Large intestine (tissue), 3 donors: ENCODE data around the gene RAB11FIP4. TPM values are rescaled to one million over a fixed set of nuclear protein-coding genes. Genes with fewer than 3 reads are reported as not detected.

Experiments used
- DNase-seq, 2 donors: peaks; one replicate each; pipeline versions ENCODE4 v3.0.0 to v3.0.0-alpha.2; 2013
- H3K27ac ChIP-seq: one replicate; pipeline ENCODE4 v1.5.1; 2013; ENCODE audit warnings: low read length
- H3K27me3 ChIP-seq: 2 replicates; pipeline ENCODE4 v1.6.1; 2013; ENCODE audit warnings: low read length; ENCODE audit not compliant: control insufficient read depth, insufficient read depth
- H3K36me3 ChIP-seq: 2 replicates; pipeline ENCODE4 v1.6.1; 2013; ENCODE audit warnings: low read length; ENCODE audit not compliant: control insufficient read depth, insufficient read depth
- H3K4me1 ChIP-seq: one replicate; pipeline ENCODE4 v1.6.1; 2013; ENCODE audit warnings: low read length; ENCODE audit not compliant: control insufficient read depth, insufficient read depth
- H3K4me3 ChIP-seq: one replicate; pipeline ENCODE4 v1.5.1; 2013; ENCODE audit warnings: low read length
- H3K9me3 ChIP-seq: one replicate; pipeline ENCODE4 v1.6.1; 2013; ENCODE audit warnings: mild to moderate bottlenecking, low read depth, low read length, moderate library complexity; ENCODE audit not compliant: control insufficient read depth
- WGBS: methylation state at CpG from one replicate; pipeline ENCODE4 v1.1.5; 2013; ENCODE audit warnings: low lambda C conversion rate; ENCODE audit not compliant: insufficient coverage; 5-methylcytosine and 5-hydroxymethylcytosine counted together
- polyA plus RNA-seq: library from polyadenylated mRNA; unstranded; fragments of 120-200 nt; gene quantifications from one replicate; pipeline ENCODE4 v1.2.1, GENCODE V29; 2013

The RAB11FIP4 gene
- polyA plus RNA-seq, 1 donor: 18.8 TPM

DNA sequence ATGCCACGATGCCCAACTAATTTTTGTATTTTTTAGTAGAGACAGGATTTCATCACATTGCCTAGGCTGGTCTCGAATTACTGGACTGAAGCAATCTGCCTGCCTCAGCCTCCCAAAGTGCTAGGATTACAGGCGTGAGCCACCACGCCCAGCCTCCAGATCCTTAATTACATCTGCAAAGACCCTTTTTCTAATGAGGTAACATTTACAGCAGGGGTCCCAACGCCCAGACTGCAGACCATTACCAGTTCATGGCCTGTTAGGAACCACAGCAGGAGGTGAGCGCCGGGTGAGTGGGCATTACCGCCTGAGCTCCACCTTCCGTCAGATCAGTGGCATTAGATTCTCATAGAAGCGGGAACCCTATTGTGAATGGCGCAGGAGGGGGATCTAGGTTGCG, 4.0 kb upstream of the RAB11FIP4 start:
- no peak overlapping the region for H3K4me3 ChIP-seq
- H3K27me3 ChIP-seq: peaks cover 37% of the 10 kb centered on the region
- DNase-seq: no peak
- H3K36me3 ChIP-seq: no peaks in the 10 kb centered on the region
- no CpG with 5 or more reads among the region's 12 CpGs for WGBS
- H3K4me1 ChIP-seq: peaks cover 2% of the 10 kb centered on the region
- no peaks in the 10 kb centered on the region for H3K9me3 ChIP-seq
- H3K27ac ChIP-seq: no peak overlapping the region

DNA sequence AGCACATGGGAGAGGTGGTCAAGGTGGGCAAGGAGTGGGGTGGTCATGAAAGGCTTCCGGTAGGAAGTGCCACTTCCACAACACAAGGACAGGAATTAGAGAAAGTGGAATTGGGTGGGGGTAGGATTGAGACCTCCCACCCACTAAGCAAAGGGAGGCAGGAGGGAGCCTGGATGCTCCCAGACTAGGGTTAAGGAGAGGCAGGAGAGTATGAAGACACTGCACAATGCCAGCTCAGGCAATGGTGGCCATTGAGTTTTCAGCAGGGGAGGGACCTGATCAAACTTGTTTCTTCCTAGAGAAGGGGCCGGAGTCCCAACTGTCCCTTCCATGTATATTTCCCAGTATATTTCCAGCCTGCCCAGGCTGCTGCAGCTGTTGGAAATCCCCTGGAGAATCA, 3.1 kb upstream of the RAB11FIP4 start:
- no peak for DNase-seq
- Histone ChIP-seq H3K36me3 (no peaks in the 10 kb centered on the region), H3K4me1 (peaks cover 2% of the 10 kb centered on the region), H3K27ac (no peak overlapping the region), H3K27me3 (peaks cover 46% of the 10 kb centered on the region), H3K9me3 (no peaks in the 10 kb centered on the region), H3K4me3 (no peak overlapping the region)
- no CpG with 5 or more reads among the region's 2 CpGs for WGBS

DNA sequence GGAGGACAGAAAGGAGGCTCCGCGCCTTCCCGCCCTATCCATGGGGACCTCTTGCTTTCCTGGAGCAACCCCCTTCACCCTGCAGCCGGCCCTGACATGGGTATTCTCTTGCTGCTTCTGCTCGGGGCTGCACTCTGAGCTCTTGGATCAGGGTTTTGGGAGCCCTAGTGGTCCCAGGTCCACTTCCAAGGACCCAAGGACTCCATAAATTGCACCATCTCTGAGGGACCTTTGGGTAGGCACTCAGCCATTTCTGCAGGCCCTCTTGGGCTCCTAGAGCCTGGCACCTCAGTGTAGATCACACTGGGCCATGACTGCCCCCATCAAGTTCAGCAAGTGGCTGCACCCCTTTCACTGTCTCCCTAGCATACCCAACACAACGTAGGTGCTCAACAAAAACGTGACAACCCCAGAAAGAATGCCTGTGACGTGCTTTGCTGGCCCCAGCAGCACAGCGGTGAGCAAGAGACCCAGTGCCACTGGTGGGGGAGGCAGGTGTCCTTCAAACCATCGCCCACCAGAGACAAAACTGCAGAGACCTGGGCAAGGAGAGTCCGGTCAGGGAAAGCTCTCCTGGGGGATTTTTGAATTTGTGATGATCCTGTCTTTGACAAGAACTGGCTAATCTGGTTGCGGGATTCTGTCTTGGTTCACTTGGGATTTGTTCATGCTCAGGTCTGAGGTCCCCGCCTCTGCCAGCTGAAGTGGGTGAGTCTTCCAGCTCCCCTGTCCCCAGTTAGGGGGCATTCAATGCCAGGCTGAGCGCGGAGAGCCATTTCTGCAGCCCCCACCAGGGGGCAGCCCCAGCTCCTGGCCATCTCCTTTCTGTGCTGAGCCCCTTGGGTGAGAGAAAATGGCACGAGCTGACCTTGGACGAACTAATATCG, 2.5 kb upstream of the RAB11FIP4 start:
- no peak overlapping the region for H3K27ac ChIP-seq
- DNase-seq: no peak
- no peaks in the 10 kb centered on the region for H3K9me3 ChIP-seq
- WGBS: no CpG with 5 or more reads among the region's 18 CpGs
- H3K36me3 ChIP-seq: no peaks in the 10 kb centered on the region
- no peak overlapping the region for H3K4me3 ChIP-seq
- H3K4me1 ChIP-seq: peaks cover 2% of the 10 kb centered on the region
- H3K27me3 ChIP-seq: peaks cover 53% of the 10 kb centered on the region

DNA sequence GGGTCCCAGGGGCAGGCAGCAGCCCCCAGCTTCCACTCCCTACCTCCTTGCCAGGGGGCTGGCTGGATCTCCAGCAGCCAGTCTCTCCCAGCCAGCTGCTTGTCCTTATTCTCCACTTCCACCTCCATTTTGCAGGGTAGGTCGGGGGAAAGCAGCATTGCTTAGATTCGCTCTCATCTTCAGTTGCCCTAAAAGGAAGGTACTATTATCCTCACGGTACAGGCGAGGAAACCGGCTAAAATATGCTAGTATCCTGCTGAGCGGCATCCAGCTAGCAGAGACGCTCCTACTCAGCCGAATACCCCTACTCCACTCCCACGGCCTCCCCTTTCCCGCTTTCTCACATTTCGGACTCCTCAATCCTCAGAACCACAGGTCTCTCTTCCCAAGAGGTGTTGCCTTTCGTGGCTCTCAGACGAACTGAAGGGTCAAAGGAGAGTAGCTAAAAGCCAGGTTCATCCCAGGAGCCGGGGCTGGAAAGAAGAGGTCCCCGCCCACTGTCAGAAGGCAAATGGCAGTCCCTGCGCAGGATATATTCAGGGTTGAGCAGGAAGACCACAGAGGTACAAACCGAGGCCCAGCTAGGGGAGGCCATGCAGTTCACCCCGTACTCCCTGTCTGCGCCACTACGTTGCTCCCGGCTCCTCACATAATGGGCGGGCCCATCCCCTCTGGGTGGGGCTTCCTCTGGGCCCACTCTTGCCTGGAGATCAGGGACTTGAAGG, 1.7 kb upstream of the RAB11FIP4 start:
- Histone ChIP-seq H3K36me3 (no peaks in the 10 kb centered on the region), H3K27me3 (peaks cover 58% of the 10 kb centered on the region), H3K27ac (no peak overlapping the region), H3K9me3 (no peaks in the 10 kb centered on the region), H3K4me3 (no peak overlapping the region), H3K4me1 (peaks cover 2% of the 10 kb centered on the region)
- DNase-seq: no peak
- no CpG with 5 or more reads among the region's 22 CpGs for WGBS

DNA sequence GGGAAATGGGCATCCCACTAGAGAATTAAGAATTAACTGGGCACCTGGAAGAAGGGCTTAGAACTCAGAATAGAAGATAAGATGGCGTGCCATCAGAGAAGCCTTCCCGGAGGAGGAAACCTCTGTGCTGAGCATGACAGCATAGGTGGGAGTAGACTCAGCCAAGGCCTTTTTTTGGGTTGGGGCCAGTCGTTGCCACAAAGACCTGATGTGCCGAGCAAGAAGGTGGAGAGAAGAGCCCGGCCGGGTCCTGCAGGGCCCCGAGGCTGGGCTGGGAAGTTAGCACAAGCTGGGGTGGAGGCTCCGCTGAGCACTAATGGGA, 1.1 kb upstream of the RAB11FIP4 start:
- Histone ChIP-seq H3K9me3 (no peaks in the 10 kb centered on the region), H3K27ac (no peak overlapping the region), H3K4me3 (no peak overlapping the region), H3K36me3 (no peaks in the 10 kb centered on the region), H3K4me1 (peaks cover 2% of the 10 kb centered on the region), H3K27me3 (peaks cover 58% of the 10 kb centered on the region)
- no CpG with 5 or more reads among the region's 8 CpGs for WGBS
- DNase-seq: no peak

DNA sequence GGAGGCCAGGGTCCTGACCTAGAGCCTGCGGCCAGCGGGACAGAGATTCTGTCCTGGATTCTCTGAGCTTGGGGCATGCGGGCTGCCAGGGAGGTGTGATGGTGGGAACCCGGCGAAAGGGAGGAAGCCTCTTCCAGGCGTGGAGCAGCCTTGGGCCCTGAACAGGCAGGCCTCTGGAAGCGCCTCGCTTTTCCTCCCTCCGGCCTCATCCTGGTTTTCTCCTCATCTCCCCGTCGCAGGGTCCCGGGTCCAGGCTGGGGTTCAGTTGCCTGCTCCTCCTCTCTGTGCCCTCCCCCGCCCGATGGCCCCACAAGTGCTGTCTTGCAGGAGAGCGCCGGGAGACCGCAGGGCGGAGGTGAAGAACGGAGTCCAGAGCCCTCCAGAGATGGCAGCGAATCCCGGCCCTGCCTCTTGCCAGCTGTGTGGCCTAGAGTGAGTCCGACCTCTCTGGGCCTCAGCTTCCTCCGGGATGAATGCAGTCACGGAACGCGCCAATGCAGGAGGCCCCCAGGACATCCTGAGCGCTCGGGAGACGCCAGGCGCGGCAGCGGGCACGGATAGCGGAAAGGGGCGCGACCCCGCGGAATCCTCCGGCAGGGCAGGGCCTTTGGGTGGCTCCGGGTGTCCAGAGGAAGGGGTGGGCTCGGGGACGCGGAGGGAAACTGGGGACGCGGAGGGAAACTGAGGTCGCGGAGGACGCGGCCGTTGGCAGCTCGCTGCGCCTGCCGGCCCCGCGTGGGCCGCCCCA, 553 bp upstream of the RAB11FIP4 start:
- WGBS: no CpG with 5 or more reads among the region's 56 CpGs
- no peak for DNase-seq
- Histone ChIP-seq H3K4me3 (no peak overlapping the region), H3K36me3 (no peaks in the 10 kb centered on the region), H3K4me1 (peaks cover 2% of the 10 kb centered on the region), H3K9me3 (no peaks in the 10 kb centered on the region), H3K27ac (no peak overlapping the region), H3K27me3 (peaks cover 58% of the 10 kb centered on the region)

DNA sequence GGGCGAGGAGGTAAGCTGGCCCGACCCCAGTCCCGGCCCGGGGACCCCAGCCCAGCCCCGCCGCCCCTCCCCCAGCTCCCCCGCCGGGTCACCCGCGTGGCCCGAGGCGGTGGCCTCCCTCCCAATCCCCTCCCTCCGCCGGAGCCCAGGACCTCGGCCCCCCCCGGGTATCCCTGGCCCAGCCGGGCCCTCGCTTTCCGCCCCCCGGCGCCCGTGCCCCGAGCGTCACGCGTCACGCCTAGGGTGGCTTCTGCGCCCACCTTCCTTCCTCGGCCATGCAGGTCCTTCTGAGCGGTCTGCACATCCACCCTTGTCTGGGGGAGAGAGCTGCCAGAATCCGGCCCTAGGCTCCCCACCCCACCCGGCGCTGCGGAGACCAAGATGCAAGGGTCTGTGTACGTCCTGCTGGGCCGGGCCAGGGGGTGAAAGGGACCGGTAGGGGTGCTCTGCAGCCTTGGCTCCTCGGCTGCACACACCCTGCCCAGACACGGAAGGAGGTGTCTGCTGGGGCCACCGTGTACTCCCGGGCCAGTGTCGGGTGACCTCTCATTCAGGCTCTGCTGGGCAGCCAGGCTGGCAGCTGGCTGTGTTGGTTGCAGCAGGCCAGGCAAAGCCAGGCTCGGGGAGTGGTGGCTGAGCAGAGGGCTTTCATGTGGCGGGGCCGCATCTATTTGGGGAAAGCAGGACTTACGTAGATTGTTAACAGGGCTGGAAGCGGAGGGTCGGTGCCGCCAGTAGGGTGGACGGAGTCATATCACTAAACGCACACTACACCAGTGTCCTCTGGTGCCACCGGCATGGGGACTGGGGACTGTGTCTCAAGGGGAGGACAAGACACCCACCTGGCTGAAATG, 754 bp downstream of the RAB11FIP4 start:
- H3K27ac ChIP-seq: no peak overlapping the region
- H3K36me3 ChIP-seq: no peaks in the 10 kb centered on the region
- H3K27me3 ChIP-seq: peaks cover 61% of the 10 kb centered on the region
- H3K9me3 ChIP-seq: no peaks in the 10 kb centered on the region
- peaks cover 2% of the 10 kb centered on the region for H3K4me1 ChIP-seq
- no peak for DNase-seq
- peak overlapping the region; percentile 13 for H3K4me3 ChIP-seq
- WGBS: no CpG with 5 or more reads among the region's 52 CpGs

DNA sequence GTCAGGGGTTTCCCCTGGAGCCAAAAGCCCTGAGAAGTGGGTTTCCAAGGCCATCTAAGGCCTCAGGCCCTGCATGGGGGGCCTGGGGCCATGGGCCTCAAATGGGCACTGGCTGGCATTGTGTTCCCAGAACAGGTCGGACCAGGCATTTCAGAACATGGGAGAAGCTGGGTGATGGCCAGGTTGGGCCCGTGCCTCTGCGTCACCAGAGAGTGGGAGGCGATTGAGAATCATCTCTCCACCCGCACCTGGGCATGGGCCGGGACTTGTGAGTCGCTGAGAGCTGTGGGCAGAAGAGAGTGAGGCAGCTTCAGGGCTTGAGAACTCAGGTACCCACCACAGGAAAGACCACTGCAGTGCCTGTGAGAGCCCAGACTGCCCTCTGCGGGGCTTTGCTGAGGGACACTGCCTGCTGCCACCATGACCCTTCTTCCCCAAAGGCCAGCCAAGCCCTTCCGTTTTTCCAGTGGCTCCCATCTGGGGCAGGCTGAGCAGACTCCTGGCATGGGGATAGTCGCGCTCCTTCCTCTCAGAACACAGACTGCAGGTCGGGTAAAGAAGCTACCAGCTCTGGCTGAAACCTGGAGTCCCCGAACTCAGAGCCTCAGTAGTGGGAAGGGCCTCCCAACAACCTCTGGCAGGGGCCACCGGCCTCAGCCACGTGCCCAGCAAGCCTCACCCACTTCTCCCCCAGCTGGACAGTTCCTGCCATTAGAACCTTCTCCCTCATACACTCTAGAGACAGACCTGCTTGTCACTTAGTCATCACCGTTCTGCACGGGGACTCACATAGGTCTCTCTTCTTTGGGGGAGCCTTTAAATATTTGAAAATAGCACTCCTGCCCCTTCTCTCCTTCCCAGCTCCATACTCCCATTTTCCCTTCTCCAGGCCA, 1.6 kb downstream of the RAB11FIP4 start:
- Histone ChIP-seq H3K27ac (no peak overlapping the region), H3K9me3 (no peaks in the 10 kb centered on the region), H3K36me3 (no peaks in the 10 kb centered on the region), H3K4me1 (peaks cover 2% of the 10 kb centered on the region), H3K27me3 (peaks cover 61% of the 10 kb centered on the region), H3K4me3 (no peak overlapping the region)
- WGBS: no CpG with 5 or more reads among the region's 17 CpGs
- DNase-seq: no peak

DNA sequence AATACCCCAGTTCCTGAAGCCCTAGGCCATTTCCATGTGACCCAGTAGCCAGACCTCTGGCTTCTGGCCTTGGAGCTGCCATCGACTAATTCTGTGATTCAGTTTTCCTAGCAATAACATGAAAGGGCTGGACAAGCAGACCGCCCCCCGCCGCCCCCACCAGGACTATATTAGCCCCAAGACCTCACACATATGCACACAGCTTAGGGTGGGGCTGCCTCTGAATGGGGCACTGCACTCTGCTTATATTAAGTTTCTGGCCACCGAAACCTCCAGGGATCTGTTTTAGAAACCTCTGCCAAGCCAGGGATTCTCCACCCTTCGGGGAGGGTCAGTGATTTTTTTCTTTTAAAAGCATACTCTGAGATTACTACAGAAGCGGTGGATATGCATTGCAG, 2.3 kb downstream of the RAB11FIP4 start:
- Histone ChIP-seq H3K27ac (no peak overlapping the region), H3K9me3 (no peaks in the 10 kb centered on the region), H3K4me1 (peaks cover 2% of the 10 kb centered on the region), H3K4me3 (no peak overlapping the region), H3K36me3 (no peaks in the 10 kb centered on the region), H3K27me3 (peaks cover 55% of the 10 kb centered on the region)
- WGBS: 80% methylated on average over 1 of the region's 7 CpGs
- no peak for DNase-seq
